IPS-20b (cell line): Measurements from ENCODE around the gene CD34.

ENCODE experiments used
- H3K27ac ChIP-seq: one replicate; pipeline ENCODE4 v1.5.1; 2013; ENCODE audit warnings: low read length
- H3K27me3 ChIP-seq: 2 replicates; pipeline ENCODE4 v1.6.1; 2013; ENCODE audit warnings: mild to moderate bottlenecking, low read length, inconsistent platforms; ENCODE audit not compliant: insufficient read depth
- H3K36me3 ChIP-seq: 2 replicates; pipeline ENCODE4 v1.6.1; 2013; ENCODE audit warnings: low read depth, mild to moderate bottlenecking, inconsistent platforms, low read length, moderate library complexity; ENCODE audit not compliant: insufficient read depth
- H3K4me1 ChIP-seq: 2 replicates; pipeline ENCODE4 v1.6.1; 2013; ENCODE audit warnings: mild to moderate bottlenecking, control low read depth, inconsistent platforms, low read length, moderate library complexity; ENCODE audit not compliant: insufficient read depth
- H3K4me3 ChIP-seq: 2 replicates; pipeline ENCODE4 v1.5.1; 2013; ENCODE audit warnings: mild to moderate bottlenecking, low read length, inconsistent platforms
- H3K9ac ChIP-seq: 2 replicates; pipeline ENCODE4 v1.6.1; 2013; ENCODE audit warnings: low read depth, mild to moderate bottlenecking, inconsistent platforms, low read length, moderate library complexity
- H3K9me3 ChIP-seq: 2 replicates; pipeline ENCODE4 v1.6.1; 2013; ENCODE audit warnings: mild to moderate bottlenecking, low read depth, low read length, inconsistent platforms; ENCODE audit not compliant: insufficient read depth

Gene CD34

DNA sequence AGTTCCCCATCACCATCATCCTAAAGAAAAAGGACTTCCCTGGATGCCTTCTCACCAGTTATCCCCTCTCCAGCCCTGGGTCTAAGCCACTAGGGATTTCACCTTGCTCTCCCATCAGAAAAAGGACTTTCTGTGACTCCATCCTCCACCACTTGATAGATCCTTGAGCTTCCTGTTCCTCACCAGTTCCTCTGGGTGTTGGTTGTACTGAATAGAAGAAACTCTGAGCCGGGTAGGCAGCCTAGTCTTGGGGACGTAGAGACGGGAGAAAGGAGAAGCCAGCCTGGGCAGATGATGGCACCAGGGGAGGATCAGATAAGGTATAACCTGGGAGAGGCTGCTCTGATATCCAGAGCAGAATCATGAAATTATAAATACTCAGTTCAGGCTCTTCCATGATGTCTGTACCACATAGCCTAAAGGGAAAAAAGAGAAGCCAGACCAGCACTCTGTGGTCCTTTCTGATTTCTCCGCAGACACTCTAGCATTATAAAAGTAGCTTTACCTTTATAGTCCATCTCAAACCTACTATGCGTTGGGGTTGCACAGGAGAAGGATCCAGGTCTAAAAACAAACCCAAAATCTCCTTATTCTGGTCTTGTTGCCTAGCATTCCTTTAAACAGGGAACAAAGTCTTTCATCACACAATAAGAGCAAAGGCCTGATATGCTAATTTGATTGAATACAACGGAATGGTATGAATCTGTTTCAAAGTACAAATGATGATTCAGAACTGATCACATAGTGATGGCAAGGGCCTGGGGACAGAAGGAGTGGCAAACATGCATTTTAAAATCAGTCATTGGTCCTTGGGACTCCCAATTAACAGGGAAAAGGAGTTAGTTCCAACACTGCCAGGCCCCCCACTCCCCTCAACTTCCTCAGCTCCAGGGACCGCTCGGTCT lies 1.2 kb upstream of the CD34 start:
- Histone ChIP-seq H3K27ac (no peak overlapping the region), H3K27me3 (peaks cover 54% of the 10 kb centered on the region), H3K4me1 (no peaks in the 10 kb centered on the region; the same call in 1 of the 2 replicates), H3K36me3 (no peaks in the 10 kb centered on the region), H3K4me3 (no peak overlapping the region), H3K9ac (no peak overlapping the region), H3K9me3 (no peaks in the 10 kb centered on the region)

DNA sequence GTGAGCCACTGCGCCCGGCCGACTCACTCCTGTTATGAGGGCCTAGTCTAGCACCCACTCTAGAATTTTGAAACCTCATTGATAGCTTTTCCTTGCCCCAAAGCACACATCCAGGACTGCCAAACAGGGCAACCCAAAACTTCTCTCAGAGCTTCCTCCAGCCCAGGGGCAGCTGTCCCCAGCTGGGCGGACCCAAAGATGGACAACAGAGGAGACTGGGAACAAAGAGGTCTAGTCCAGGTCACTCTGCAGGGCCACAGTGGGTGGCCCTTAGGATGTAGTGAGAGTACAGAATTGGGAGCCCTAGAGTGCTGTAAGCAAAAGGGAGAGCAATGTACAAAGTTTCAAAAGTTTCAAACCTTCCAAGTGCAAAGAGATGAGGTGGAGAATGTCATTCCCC lies 1.2 kb downstream of the CD34 start:
- H3K9ac ChIP-seq = no peak overlapping the region
- H3K36me3 ChIP-seq = no peaks in the 10 kb centered on the region
- peaks cover 54% of the 10 kb centered on the region for H3K27me3 ChIP-seq
- no peaks in the 10 kb centered on the region for H3K9me3 ChIP-seq
- no peak overlapping the region for H3K27ac ChIP-seq
- no peak overlapping the region for H3K4me3 ChIP-seq
- no peaks in the 10 kb centered on the region; the same call in 1 of the 2 replicates for H3K4me1 ChIP-seq

DNA sequence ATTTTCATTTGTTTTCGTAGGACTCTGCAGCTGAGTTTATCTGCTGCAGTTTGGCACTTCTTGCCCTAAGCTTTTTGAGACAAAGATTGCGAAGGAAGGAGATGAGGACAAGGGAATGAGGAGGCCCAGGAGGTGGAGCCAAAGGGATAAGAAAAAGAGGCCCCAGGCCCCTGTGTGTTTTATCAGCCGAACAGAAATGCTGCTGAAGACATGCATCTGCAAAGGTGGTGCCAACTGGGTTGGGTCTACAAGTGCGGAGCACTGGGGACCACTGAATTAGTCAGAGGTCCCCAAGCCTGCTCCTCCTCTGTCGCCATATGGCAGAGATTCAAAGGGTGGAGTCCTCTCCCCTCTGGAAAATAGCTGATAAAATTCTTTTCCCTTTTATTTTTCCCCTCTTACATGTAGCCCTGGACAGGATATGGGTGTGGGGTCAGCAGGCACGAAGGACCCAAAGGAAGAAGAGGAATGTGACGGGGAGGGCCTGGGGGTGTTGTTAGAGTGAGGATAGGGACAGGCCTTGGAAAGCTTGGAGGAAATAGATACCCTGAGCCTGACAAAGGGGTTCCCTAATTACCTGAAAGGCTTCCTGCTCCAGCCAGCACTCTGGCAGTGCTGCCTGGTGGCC lies 2.7 kb downstream of the CD34 start:
- Histone ChIP-seq H3K9me3 (no peaks in the 10 kb centered on the region), H3K9ac (no peak overlapping the region), H3K4me3 (no peak overlapping the region), H3K4me1 (no peaks in the 10 kb centered on the region; the same call in 1 of the 2 replicates), H3K27me3 (peaks cover 51% of the 10 kb centered on the region), H3K36me3 (no peaks in the 10 kb centered on the region), H3K27ac (no peak overlapping the region)

DNA sequence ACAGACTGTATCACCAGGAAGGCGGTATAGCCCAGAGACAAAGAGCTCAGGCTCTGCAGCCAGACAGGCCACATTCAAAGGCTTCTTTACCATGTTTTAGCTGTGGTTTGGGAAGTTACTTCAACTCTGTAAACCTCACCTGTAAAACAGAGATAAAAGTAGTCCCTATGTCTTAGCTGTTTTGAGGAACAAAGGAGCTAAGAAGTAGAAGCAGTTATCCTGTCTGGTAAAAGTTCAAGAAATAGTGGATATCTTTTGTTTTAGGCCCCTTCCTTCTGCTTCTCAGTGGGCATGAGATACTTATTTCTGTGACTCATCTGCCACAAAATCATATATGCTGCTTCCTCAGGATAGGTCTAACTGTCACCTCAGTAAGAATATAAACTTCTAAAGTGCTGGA lies 6.5 kb downstream of the CD34 start:
- Histone ChIP-seq H3K4me3 (no peak overlapping the region), H3K4me1 (no peaks in the 10 kb centered on the region; the same call in 1 of the 2 replicates), H3K27me3 (peaks cover 13% of the 10 kb centered on the region)

DNA sequence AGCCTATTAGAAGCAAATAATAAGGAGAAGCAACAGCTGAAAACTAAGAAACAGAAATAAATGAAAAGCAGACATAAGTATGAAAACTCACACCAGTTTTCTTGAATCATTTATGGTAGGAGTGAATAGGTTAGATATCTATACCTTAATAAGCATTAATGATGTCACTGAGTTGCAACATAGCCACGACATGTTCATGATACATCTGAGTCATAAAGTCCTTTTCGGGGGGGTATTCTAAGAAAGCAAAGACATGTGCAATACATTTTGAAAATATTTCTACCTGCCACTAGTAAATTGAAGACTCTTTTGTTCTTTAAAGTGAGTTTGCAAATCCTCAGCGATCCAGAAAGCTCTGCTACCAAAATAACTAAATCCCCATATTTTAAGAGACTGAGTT lies 7.2 kb downstream of the CD34 start:
- H3K27me3 ChIP-seq = peaks cover 6% of the 10 kb centered on the region; the same call in 1 of the 2 replicates
- no peaks in the 10 kb centered on the region for H3K36me3 ChIP-seq
- H3K4me1 ChIP-seq = no peaks in the 10 kb centered on the region; the same call in 1 of the 2 replicates
- H3K9ac ChIP-seq = no peak overlapping the region
- no peak overlapping the region for H3K4me3 ChIP-seq
- H3K27ac ChIP-seq = no peak overlapping the region
- H3K9me3 ChIP-seq = no peaks in the 10 kb centered on the region

More for the DNA sequence above, 6.5 kb downstream of the CD34 start:
- no peaks in the 10 kb centered on the region for H3K36me3 ChIP-seq
- H3K27ac ChIP-seq = no peak overlapping the region
- no peak overlapping the region for H3K9ac ChIP-seq
- H3K9me3 ChIP-seq = no peaks in the 10 kb centered on the region

DNA sequence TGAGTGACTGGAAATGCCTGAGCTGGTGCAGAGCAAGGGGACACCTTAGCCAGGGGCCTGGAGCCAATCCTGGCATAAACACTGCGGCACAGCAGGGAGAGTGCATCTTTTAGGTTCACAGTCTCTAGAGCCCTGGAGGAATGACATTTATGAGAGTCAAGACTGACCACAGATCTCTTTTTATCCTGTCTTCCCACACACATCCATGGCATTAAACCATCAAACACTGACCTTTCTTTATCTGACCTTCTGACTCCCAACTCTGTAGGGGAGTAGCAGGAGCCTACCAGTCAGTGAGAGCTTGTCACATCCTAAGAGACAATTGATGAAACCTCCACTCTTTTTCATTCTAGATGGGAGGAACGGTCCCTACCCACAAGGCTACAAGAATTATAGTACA lies 7.9 kb downstream of the CD34 start:
- H3K4me1 ChIP-seq = no peaks in the 10 kb centered on the region; the same call in 1 of the 2 replicates
- no peaks in the 10 kb centered on the region for H3K36me3 ChIP-seq
- H3K9ac ChIP-seq = no peak overlapping the region
- no peaks in the 10 kb centered on the region for H3K27me3 ChIP-seq
- H3K9me3 ChIP-seq = no peaks in the 10 kb centered on the region
- no peak overlapping the region for H3K27ac ChIP-seq
- no peak overlapping the region for H3K4me3 ChIP-seq

DNA sequence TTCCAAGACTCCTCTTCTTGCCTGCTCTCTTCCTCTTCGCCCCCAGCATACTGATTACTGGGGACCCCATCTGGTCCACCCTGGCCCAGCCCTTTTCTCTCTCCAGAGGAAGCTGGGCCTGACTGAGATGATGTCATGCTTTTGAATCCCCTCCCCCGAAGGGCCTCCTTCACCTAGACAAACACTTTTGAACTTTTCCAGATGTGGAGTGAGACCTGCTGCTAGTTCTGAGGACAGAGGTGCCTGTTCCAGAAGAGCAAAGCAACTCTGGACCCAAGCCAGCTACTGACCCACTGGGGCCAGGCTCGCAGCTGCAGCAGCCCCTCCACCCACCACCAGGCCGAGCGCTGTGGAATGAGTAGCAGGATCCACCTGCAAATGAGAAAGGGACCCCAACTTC lies 8.4 kb downstream of the CD34 start:
- H3K4me3 ChIP-seq = no peak overlapping the region
- no peaks in the 10 kb centered on the region for H3K9me3 ChIP-seq
- H3K4me1 ChIP-seq = no peaks in the 10 kb centered on the region; the same call in 1 of the 2 replicates
- no peaks in the 10 kb centered on the region for H3K27me3 ChIP-seq
- no peak overlapping the region for H3K27ac ChIP-seq
- H3K36me3 ChIP-seq = no peaks in the 10 kb centered on the region
- no peak overlapping the region for H3K9ac ChIP-seq

DNA sequence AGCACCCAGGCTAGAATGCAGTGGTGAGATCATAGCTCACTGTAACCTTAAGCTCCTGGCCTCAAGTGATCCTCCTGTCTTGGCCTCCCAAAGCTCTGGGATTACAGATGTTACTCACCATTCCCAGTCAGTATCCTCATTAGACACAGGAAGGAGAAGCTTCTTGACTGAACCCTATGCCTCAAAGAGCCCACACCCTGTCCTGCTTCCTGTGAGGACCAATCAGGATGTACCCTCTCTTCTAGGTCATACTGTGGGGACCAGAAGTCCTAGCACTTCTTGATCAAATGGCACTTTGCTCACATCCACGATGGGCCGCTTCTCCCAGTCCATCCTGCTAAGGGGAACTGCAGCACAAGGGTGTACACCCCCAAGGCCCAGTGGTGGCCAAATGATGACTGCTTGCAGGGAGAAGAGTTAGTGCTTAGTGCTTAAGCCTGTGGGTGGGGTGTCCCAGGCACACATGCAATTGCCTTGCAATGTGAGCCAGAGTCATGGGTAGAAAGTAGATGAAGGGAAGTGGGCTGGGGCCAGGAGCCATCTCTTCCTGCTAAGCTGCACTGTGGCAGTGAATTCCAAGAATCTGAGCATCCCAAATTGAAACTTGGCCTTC lies 9.8 kb downstream of the CD34 start:
- Histone ChIP-seq H3K9ac (no peak overlapping the region), H3K4me1 (no peaks in the 10 kb centered on the region; the same call in 1 of the 2 replicates), H3K9me3 (no peaks in the 10 kb centered on the region), H3K27ac (no peak overlapping the region), H3K27me3 (no peaks in the 10 kb centered on the region), H3K36me3 (no peaks in the 10 kb centered on the region), H3K4me3 (no peak overlapping the region)

DNA sequence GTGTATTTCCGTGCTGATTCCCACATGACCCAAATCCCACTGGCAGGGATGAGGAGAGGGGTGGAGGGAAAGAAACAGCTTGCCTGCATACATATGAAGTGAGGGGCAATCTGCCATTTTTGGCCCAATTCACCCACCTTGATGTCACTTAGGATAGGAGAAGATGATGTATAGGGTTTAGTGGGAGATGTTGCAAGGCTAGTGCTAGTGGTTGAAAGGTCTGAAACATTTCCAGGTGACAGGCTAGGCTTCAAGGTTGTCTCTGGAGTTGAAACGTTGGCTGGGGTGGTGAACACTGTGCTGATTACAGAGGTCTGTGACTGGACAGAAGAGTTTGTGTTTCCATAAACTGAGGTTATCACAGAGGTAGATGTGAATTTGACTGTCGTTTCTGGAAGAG lies 12.1 kb downstream of the CD34 start:
- no peak overlapping the region for H3K4me3 ChIP-seq
- H3K27ac ChIP-seq = no peak overlapping the region
- no peaks in the 10 kb centered on the region; the same call in 1 of the 2 replicates for H3K4me1 ChIP-seq
- no peaks in the 10 kb centered on the region for H3K9me3 ChIP-seq
- H3K36me3 ChIP-seq = no peaks in the 10 kb centered on the region
- no peaks in the 10 kb centered on the region for H3K27me3 ChIP-seq
- no peak overlapping the region for H3K9ac ChIP-seq

DNA sequence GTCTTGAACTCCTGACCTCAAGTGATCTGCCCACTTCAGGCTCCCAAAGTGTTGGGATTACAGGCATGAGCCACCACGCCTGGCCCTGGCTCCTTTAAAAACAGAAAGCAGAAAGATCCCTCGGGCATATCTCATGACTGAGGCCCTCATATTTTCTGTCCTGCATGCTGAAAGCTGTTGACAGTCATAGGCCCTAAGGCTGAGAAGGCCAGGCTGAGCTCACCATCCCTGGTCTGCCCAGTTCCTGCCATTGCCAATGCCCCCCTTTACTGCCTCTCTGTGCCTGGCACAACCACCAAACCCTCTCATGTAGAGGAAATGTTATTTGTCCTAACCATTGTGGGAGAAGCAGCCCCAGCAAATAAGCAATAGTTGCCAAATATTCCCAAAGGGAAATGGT lies 12.7 kb downstream of the CD34 start:
- H3K27me3 ChIP-seq = no peaks in the 10 kb centered on the region
- no peak overlapping the region for H3K27ac ChIP-seq
- H3K9me3 ChIP-seq = no peaks in the 10 kb centered on the region
- H3K4me3 ChIP-seq = no peak overlapping the region
- H3K36me3 ChIP-seq = no peaks in the 10 kb centered on the region
- H3K4me1 ChIP-seq = no peaks in the 10 kb centered on the region; the same call in 1 of the 2 replicates
- H3K9ac ChIP-seq = no peak overlapping the region

DNA sequence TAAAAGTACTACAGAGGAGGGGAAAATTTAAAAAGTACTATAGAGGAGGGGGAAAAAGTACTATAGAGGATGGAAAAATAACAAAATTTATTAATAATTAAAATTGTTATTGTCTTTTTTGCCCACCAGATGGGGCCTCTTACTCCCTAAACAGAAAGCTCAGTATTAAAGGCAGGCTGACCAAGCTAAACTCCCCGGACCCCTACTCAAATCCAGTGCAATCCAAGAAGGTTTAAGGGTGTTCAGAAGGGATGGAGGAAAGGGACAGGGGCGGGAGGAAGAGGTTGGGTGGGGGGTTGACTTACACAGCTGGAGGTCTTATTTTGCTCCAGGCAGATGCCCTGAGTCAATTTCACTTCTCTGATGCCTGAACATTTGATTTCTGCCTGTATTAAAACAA lies 13.7 kb downstream of the CD34 start:
- Histone ChIP-seq H3K36me3 (no peaks in the 10 kb centered on the region), H3K27ac (no peak overlapping the region), H3K4me1 (no peaks in the 10 kb centered on the region), H3K27me3 (no peaks in the 10 kb centered on the region), H3K9me3 (no peaks in the 10 kb centered on the region), H3K4me3 (no peak overlapping the region), H3K9ac (no peak overlapping the region)
